Measurements from ENCODE around the gene CD300LG.
"Not testable (repeated sequence)": the region's sequence is repeated elsewhere in the genome, so short reads cannot be mapped to it uniquely, and the experiment has no call there.

Gene CD300LG

GRCh38 chr17:43856141-43856540 is 9.2 kb downstream of the CD300LG start:
- DNase-seq: no peak

- DNase-seq: no peak
Observed at GRCh38 chr17:43857141-43857540, 10.2 kb downstream of the CD300LG start.

- no peak for DNase-seq
Observed at GRCh38 chr17:43857957-43858600, 11.1 kb downstream of the CD300LG start.

GRCh38 chr17:43860077-43860725 is 13.2 kb downstream of the CD300LG start:
- DNase-seq: no peak

- no peak for DNase-seq
Observed at GRCh38 chr17:43860927-43861622, 14.1 kb downstream of the CD300LG start.

- DNase-seq: no peak
Observed at GRCh38 chr17:43861960-43862359, 15.0 kb downstream of the CD300LG start.

GRCh38 chr17:43864161-43864984 is 17.4 kb downstream of the CD300LG start:
- no peak for DNase-seq

- DNase-seq: no peak
Observed at GRCh38 chr17:43868226-43868994, 21.4 kb downstream of the CD300LG start.

GRCh38 chr17:43869031-43869430 is 22.1 kb downstream of the CD300LG start:
- DNase-seq: not testable (repeated sequence)

- DNase-seq: no peak
Observed at GRCh38 chr17:43871946-43872690, 25.1 kb downstream of the CD300LG start.

- DNase-seq: no peak
Observed at GRCh38 chr17:43873091-43873490, 26.1 kb downstream of the CD300LG start.

GRCh38 chr17:43873815-43874214 is 26.8 kb downstream of the CD300LG start:
- DNase-seq: no peak

GRCh38 chr17:43874293-43874692 is 27.3 kb downstream of the CD300LG start:
- no peak for DNase-seq

- DNase-seq: no peak
Observed at GRCh38 chr17:43875476-43876147, 28.6 kb downstream of the CD300LG start.

- DNase-seq: no peak
Observed at GRCh38 chr17:43877031-43877430, 30.1 kb downstream of the CD300LG start.

- DNase-seq: no peak
Observed at GRCh38 chr17:43877451-43878155, 30.6 kb downstream of the CD300LG start.

GRCh38 chr17:43878260-43879175 is 31.5 kb downstream of the CD300LG start:
- peak; percentile 44 for DNase-seq

GRCh38 chr17:43879723-43880419 is 32.9 kb downstream of the CD300LG start:
- no peak for DNase-seq
